CD4-positive, alpha-beta T cell treated with Interleukin-6 for 4 hours (primary cell): ENCODE data around the gene GMPPB.

Experiments
- DNase-seq: peaks from one replicate; pipeline ENCODE4 v3.0.0-alpha.2; 2020; ENCODE audit warnings: mixed read lengths

The GMPPB gene

DNA sequence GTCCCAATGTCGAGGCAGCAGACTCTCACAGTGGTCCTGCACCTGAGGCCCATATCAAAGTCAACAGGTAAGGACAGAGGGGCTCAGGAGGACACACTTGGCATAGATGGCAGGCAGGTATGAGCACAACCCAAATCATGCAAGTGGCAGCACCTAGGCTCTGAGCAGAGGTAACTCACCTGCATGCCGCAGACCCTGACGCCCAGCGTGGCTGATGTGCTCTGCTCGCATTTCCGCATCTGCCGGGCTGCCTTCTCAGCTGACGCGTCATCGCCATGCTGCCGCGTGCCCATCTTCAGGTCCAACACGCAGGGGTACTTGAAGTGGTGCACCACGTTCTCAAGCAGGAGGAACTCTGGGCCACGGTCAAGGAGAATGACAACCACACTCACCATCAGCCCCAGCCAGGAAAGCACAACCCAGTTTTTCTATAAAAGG, 4.2 kb upstream of the GMPPB start:
- DNase-seq = no peak

DNA sequence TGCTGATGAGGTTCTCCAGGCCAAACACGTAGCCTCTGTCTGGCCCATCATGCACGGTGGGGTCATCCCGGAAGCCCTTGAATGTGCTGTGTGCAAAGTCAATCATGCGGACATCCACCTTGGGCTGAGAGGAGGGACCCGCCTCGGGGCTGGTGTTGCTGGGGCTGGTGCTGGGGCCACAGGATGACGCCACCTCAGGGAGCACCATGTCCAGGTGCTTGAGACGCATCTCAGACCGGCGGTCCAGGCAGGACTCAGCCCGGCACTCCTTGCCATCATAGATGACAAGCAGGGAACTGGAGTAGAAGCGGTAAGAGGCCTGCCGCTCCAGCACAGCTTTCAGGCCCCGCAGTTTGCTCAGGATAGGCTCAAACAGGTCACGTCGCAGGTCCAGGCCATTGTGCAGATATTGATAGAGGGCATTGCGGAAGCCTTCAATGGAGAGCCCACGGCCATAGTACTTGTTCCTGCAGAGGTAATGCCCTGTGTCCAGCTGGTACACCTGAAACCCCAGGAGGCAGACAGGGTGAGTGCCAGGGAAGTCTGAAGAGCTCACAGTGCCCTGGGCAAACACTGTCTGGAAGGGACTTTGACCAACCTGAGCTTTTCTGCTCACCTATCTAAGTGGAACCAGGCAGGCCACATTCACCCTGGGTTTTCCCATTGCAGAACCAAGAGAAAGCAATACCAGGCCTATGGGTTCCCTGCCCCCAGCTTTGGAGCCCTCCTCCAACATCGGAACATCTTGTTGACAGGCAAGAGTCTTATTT, 3.6 kb upstream of the GMPPB start:
- DNase-seq = no peak

DNA sequence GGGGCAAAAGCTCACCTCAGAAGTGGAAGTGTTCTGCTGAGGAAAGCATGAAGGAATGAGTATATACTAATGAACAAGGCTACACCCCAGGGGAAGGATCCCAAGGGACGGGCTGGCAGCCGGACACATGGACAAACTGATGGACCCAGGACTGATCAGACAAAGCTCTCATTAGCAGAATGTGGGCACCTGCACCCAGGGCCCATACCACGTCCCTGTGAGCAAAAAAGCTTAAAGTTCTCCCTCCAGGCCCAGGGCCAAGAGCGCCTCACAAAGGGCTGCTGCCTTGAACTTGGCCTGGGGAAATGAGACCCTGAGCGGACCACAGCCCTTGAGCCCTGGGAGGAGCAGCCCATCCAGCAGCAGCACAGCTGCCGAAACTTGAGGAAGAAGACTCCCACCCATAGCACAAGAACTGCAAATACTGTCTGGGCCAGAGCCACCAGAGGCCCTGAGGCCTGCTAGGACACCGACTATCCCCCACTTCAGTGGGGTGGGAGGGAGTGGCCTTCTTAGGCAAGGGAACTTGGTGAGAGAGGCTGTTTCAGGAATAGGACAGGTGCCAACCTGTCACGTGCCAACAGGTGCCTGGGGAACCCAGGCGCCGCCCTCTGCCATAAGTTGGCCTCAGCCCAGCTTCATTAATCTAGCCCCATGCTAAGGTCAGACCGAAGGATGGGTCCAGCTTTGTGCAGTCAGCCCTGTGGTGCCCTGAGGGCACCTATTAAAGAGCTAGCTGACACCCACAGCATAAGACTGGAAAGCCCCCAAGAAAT, 2.3 kb upstream of the GMPPB start:
- no peak for DNase-seq

DNA sequence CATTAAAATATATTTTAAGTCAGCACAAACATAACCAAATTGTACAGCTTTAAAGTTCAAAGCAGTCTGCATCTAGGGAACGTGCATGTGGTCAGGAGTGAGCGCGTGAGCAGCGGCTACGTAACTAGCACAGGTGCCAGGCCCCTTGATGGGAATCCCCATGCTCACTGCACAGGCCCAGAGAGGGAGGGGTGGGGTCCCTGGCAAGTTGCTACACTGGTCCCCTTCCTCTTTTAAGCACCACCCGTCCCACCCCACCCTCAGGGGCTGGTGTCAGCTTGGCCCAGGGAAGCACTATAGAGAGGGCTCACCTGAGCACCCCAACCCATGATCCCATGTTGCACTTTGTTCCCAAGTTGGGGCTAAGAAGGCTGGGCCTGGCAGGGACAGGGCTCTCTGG, 835 bp upstream of the GMPPB start:
- peak; percentile 23 for DNase-seq

DNA sequence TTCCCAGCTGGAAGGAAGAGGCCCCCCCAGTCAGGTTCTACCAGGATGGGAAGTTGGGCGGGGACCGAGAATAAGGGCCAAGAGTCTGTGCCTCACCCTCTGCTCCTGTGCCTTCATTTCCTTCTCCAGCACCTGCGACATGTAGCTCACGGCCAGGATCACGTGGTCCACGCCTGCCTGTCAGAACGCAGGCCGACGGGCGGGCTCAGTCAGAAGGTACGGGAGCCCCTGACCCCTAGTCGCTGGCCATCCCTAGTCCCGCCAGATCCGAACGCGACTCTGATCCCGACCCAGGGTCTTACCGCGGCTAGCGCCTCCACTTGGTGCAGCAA, 489 bp downstream of the GMPPB start:
- DNase-seq = peak; percentile 64

DNA sequence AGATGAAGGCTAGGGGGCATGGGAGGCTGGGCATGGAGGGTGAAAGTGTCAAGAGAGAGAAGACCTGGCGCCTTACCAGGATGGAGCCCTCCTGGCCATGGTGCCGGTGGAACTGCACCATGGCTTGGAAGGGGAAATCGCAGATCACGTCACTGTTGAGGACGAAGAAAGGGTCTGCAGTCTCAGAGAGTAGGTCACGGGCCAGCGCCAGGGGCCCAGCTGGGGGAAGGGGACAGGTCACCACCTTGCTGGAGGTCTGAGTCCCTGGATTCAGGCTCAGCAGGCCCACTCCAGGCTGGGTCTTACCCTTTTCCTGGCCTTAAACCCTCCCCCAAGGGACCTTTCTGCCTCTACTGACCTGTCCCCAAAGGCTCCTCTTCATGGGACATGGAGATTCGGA, 855 bp downstream of the GMPPB start:
- DNase-seq = no peak

DNA sequence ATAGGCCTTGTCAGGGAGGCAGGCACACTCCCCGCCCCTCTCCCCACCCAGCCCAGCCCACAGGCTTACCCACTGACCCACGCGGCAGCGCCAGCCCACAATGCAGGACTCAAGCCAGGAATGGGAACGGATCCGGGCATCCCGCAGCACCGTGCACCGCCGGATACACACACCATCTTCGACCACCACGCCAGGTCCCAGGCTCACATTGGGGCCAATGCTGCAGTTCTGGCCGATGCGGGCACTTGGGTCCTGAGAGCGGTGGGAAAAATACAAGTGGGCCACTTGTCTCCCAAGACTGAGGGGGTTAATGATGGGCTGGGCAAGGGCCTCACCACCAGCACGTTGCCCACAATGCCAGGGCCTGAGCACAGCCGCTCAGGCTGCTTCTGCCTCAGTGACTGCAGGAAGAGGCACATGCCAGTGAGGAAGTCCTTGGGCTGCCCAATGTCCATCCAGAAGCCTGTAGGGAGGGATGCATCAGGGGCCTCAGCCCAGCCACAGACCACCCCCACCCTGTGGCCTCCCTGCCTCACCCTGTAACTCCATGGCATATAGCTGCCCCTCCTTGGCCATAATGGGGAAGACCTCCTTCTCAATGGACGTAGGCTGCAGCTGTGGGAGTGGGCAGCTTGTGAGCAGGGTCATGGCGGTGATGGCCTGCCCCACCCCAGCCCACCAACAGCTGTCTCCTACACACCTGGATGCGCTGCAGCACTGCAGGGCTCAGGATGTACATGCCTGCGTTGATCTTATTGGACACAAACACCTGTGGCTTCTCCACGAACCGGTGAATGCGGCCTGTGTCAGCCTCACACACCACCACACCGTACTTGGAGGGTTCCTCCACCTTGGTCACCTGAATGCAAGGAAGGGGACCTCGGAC, 1.6 kb downstream of the GMPPB start:
- DNase-seq = no peak

DNA sequence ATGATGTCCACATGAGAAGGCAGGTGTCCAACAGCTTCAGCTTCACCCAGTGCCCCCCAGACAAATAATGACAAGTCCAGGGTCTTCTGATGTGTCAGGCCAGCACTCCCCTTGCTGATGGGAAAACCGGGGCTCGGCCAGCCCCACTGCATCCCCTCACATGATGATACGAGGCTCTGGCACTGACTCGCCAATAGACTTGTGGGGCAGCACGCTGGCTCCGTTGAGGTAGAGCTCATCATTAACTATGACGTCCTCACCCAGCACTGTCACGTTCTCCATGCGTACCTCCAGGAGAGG, 2.2 kb downstream of the GMPPB start:
- no peak for DNase-seq

DNA sequence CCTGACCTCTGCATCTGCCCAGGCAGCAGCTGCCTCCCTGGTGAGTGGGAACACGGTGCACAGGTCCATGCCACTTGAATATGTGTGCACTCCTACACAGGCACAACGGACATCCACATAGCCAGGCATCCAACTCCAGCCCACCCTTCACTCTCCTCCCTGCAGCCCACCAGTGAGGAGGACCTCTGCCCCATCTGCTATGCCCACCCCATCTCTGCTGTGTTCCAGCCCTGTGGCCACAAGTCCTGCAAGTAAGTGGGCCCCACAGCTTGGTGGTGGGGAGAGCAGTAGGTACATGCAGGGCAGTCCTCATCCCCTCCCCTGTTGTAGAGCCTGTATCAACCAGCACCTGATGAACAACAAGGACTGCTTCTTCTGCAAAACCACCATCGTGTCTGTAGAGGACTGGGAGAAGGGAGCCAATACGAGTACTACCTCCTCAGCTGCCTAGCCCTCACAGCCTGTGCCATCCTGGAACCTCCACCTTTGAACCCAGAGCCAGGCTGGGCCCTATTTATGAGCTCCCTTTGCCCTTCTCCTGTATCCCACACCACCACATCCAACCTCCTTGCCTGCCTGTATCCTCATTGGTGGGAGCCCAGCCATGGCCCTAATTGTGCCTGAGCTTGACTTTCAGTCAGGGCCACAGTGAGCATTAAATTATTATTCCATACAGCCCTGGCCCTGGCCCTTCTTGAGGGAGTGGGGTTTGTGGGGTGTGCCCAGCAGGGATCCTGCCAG, 2.7 kb downstream of the GMPPB start:
- DNase-seq = no peak

DNA sequence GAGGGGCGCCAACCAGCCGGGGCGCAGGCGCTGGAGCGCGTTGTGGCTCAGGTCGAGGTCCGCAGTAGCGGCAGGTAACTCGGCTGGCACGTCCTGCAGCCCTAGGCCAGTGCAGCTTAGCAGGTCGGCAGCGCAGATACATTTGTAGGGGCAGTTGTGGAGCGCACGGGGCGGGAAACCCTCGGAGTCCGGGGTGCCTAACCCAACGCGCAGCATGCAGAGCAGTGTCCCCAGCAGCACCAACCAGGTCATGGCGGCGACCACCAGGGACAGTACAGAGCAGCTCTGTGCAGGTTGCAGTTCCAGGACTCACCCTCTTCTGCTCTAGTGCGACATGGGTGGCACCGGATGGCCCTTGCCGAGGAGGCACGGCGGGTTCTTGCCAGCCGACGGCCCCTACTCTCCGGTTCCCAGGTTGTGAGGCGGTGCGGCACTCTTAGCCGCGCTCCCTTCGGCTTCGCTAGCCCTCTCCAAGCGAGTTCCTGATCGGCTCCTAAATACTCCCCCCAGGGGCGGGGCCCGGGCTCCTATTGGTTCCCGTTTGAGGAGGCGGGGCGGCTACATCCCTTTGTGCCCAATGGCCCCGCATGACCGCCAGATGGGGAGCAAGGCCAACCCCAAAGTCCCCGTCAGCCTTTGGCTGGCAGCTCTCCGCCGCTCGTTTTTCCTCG, 4.4 kb downstream of the GMPPB start, which contains the start of gene AMIGO3:
Gene AMIGO3, minus strand, starts transcription at position 471 of the 671 bp plus-strand sequence. Its CDS starts 219 bp downstream, at position 252.
- peak; percentile 95 for DNase-seq

DNA sequence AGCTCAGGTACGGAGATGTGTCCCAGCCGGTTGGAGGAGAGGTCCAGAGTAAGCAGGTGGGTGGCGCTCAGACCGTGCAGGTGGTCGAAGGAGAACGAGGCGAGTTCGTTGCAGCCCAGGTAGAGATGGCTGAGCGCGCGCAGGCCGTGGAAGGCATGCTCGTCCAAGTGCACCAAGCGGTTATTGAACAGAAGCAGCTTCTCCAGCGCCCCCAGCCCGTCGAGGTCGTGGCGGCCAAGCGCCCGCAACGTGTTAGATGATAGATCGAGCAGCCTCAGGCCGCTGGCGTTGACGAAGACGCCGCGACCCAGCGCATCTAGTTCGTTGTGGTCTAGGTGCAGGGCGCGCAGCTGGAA, 4.9 kb downstream of the GMPPB start:
- peak; percentile 25 for DNase-seq

DNA sequence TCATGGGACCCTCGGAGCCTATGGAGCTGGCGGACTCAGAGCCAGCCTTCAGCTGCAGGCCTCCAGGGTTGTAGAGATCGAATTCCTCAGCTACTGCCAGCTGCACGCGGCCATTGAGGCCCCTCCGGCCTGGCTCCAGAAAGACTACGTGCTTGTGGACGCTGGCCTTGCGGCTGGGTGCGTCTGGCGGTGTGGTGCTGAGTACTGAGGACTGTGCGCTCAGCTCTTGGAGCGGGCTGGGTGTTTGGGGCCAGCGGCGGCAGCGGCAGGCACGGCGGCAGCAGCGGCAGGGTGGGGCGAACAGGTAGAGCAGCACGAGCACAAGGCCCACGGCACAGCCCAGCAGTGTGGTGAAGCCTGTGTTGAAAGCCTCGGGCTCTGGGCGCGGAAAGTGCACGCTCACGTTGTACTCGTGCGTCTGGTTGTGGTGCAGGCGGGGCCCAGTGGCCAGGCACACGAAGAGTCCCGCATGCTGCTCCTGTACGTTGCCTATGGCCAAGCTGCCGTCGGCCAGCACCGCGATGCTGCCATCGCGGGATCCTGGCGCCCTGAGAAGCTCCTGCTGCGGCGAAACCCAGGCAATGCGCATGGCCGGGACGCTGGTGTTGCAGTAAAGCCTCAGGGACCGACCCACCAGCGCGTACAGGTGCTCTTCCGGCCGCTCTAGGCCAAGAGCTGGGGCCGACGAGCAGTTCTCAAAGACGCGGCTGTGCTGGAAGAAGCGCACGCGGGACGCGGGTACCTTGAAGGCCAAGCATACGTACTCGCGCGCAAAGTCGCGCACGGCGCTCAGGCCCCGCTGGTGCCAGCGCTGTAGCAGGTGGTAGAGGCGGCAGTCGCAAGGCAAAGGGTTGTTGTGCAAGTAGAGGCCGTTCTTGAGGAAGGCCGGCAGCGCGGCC, 5.5 kb downstream of the GMPPB start:
- DNase-seq = no peak

DNA sequence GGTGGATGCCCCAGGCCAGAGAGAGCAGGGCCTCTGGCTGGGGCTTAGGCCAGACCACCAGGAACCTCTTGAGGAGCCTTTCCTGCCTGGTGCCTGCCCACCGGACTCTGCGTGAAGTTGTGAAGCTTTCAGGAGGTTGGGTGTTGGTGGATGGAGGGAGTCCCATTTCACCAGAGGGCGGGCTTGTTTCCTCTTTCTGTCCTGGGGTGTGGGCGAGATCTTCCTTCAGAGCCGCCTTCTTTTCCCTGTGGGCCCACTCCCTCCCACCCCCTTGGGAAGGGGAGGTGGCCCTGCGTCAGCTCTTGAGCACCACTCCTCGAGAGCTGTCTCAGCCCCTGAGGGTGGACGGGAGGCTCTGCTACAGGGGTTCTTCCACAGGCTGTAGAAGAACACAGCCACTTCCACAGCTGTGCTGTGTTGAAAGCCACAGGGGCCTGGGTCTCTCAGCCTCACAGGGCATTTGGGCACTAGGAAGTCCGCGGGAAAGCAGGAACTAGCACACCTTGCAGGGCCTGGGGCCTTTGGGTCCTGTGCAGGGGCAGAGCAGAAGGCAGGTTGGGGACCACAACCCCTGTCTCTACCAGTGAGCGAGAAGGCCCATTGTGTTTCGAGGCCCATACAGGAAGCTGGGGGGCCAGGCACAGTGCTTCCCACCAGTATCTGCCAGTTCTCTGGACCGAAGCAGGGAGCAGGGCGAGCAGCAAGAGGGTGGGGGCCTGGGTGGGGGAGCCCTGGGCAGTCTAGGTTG, 6.4 kb downstream of the GMPPB start:
- no peak for DNase-seq

DNA sequence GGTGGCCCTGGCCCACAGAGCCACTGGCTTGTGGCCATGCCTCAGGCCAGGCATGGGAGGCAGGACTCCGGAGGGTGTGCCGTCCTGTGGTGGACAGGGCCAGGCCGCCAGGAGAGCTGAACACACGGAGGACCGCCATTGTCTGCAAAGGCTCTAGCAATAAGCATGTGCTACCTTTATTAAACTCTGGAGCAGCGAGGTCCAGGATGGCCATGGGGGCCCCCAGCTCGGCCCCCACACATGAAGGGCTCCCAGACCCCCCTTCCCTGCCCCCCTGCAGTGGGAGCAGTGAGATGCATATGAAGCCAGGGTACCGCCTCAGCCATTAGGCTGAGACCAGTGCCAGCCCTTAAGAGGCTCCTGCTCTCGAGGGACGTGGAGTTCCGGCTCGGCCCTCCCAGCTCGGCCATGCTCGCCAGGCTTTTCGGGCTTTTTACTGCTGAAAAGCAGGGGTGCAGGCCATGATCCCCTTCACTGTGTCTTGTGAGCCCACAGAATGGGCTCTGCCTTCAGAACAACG, 7.0 kb downstream of the GMPPB start:
- DNase-seq = no peak

DNA sequence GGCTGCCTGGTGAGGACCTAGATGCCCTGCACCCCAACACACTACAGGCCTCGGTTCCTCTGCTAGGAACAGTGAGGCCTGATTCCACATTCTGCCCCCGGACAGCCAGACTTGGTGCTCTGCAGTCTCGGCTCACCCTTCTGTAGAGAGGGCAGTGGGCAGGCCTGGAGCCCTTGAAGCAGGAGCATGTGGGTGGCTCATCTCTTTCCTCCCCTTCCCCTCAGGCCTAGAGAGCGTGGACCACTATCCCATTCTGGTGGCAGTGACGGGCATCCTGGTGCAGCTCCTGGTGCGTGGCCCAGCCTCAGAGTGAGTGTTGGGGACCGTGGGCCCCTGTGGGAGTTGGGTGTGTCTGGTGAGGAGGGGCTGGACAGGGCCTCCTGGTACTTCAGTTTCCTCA, 7.6 kb downstream of the GMPPB start:
- no peak for DNase-seq

DNA sequence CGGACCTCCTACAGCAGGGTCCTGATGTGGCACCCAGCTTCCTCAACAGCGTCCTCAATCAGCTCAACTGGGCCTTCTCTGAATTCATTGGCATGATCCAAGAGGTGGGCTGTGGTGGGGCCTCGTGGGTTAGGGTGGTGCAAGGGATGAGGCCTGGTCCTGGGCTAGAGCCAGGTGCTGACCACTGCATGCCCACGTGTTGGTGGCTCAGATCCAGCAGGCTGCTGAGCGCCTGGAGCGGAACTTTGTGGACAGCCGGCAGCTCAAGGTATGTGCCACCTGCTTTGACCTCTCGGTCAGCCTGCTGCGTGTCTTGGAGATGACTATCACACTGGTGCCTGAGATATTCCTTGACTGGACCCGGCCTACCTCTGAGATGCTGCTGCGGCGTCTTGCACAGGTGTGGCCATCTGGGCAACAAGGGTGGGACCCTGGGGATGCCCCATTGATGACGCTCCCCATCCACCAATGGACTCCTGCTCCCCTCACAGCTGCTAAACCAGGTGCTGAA, 8.1 kb downstream of the GMPPB start:
- DNase-seq = no peak

DNA sequence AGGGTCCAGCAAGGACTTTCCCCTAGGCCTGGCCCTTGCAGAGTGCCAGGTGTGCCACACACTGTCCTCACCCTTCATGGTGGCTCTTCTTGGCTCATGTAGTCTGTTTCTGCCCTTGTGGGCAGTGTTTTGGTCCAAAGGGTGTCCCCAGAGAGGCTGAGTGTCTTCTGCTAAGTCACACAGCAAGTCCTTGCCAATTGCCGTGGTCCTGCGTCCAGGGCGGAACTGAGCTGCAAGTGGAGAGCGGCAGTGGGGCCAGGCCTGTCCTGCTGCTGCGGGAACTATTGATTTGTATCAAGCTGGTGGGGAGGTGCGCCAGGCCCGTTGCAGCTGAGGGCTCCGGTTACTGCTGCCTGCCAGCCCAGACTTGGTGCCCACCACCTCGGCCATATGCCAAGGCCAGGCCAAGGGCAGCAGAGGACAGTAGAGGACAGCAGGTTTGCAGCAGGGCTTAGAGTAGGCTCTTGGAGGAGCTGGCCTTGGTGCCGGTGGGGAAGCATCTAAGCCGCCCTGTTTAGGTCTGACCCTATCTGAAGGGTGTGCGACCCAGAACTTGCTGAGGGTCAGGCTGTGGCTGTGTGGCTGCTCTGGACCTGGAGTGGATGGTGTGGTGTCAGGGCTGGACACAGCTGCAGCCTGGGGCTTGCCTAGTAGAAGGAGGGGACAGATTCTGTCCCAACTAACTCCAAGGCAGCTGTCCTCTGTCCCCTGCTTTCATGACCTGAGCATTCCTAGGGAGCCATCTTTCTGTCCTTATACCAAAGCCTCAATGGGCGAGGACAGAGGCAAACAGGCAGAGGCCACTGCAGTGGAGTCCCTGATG, 8.8 kb downstream of the GMPPB start:
- DNase-seq = no peak

DNA sequence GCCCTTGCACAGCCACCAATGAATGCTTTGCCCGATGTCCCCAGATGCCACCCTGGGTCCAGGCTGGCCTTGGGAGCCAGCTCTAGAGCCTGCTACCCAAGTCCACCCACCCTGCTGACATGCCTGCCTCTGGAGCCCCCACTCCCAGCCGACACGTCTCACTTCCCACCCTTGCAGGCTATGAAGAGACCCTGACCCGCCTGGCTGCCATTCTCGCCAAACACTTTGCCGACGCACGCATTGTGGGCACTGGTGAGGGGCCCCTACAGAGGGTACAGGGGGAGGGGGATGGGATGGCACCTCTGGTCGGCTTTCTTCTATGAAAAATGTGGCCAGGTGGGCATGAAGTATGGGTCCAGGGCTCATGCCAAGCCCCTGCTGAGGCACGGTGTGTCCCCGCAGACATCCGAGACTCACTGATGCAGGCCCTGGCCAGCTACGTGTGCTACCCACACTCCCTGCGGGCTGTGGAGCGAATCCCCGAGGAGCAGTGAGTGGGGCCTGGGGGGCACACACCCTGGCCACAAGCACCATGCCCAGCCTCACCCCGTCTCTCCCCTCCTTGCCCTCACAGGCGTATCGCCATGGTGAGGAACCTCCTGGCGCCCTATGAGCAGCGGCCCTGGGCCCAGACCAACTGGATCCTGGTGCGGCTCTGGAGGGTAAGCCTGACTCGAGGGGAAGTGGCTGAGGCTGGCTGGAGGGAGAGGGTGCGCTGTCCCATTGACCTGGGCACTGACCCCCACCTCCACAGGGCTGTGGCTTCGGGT, 10.2 kb downstream of the GMPPB start:
- no peak for DNase-seq
